IMR-90 (cell line): ENCODE results near the gene CNOT2.

Experiments
- BHLHE40 ChIP-seq: fragments of 150-350 bp; IDR thresholded peaks from 2 replicates; pipeline ENCODE4 v1.6.1; 2016; ENCODE audit warnings: mild to moderate bottlenecking, low read depth, low read length
- CEBPB ChIP-seq: IDR thresholded peaks from 2 replicates; pipeline ENCODE4 v1.6.1; 2012; ENCODE audit warnings: low read depth, low read length, improper control_type of control experiment
- MAZ ChIP-seq: IDR thresholded peaks from 2 replicates; pipeline ENCODE4 v1.6.1; 2012; ENCODE audit warnings: low read depth, mild to moderate bottlenecking, low read length, improper control_type of control experiment, moderate library complexity, borderline replicate concordance
- NFE2L2 ChIP-seq: fragments of 150-350 bp; IDR thresholded peaks from 2 replicates; pipeline ENCODE4 v1.6.1; 2016; ENCODE audit warnings: low read depth, mild to moderate bottlenecking, low read length
- POLR2A ChIP-seq: IDR thresholded peaks from 2 replicates; pipeline ENCODE4 v1.6.1; 2012; ENCODE audit warnings: mild to moderate bottlenecking, low read depth, low read length
- RAD21 ChIP-seq: IDR thresholded peaks from 2 replicates; pipeline ENCODE4 v1.6.1; 2012; ENCODE audit warnings: low read length, improper control_type of control experiment
- SMC3 ChIP-seq: fragments of 150-350 bp; IDR thresholded peaks from 2 replicates; pipeline ENCODE4 v1.6.1; 2016; ENCODE audit warnings: low read depth, mild to moderate bottlenecking, antibody characterized with exemption, low read length, moderate library complexity
- TF ChIP-seq, protein P1 (sequence below): conservative IDR thresholded peaks from 2 replicates; pipeline ENCODE4 v1.5.1; 2012; ENCODE audit warnings: mild to moderate bottlenecking, low read depth, low read length, improper control_type of control experiment
- TF ChIP-seq, protein P2 (sequence below): fragments of 150-350 bp; IDR thresholded peaks from 2 replicates; pipeline ENCODE4 v1.6.1; 2016; ENCODE audit warnings: low read depth, mild to moderate bottlenecking, low read length, moderate library complexity, borderline replicate concordance
- TF ChIP-seq, protein P3 (sequence below): fragments of 150-350 bp; IDR thresholded peaks from 2 replicates; pipeline ENCODE4 v1.6.1; 2017; ENCODE audit warnings: mild to moderate bottlenecking, antibody characterized with exemption, low read length, low read depth

DNA sequence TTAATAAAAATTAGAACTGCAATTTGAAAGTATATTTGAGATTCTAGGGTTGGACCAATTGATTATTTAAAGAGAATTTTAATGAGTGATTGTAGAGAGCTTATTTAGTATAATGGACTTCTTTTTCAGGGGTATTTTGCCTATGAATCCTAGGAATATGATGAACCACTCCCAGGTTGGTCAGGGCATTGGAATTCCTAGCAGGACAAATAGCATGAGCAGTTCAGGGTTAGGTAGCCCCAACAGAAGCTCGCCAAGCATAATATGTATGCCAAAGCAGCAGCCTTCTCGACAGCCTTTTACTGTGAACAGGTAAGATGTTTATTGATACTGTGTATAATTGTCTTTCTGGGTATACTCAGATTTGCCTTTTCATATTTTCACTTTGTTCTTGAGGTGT is 86.9 kb downstream of the CNOT2 start:
- no peak for TF ChIP-seq NFE2L2
- TF ChIP-seq, protein P1, sequence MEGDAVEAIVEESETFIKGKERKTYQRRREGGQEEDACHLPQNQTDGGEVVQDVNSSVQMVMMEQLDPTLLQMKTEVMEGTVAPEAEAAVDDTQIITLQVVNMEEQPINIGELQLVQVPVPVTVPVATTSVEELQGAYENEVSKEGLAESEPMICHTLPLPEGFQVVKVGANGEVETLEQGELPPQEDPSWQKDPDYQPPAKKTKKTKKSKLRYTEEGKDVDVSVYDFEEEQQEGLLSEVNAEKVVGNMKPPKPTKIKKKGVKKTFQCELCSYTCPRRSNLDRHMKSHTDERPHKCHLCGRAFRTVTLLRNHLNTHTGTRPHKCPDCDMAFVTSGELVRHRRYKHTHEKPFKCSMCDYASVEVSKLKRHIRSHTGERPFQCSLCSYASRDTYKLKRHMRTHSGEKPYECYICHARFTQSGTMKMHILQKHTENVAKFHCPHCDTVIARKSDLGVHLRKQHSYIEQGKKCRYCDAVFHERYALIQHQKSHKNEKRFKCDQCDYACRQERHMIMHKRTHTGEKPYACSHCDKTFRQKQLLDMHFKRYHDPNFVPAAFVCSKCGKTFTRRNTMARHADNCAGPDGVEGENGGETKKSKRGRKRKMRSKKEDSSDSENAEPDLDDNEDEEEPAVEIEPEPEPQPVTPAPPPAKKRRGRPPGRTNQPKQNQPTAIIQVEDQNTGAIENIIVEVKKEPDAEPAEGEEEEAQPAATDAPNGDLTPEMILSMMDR = no peak
- TF ChIP-seq, protein P2, sequence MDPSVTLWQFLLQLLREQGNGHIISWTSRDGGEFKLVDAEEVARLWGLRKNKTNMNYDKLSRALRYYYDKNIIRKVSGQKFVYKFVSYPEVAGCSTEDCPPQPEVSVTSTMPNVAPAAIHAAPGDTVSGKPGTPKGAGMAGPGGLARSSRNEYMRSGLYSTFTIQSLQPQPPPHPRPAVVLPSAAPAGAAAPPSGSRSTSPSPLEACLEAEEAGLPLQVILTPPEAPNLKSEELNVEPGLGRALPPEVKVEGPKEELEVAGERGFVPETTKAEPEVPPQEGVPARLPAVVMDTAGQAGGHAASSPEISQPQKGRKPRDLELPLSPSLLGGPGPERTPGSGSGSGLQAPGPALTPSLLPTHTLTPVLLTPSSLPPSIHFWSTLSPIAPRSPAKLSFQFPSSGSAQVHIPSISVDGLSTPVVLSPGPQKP = no peak
- no peak for TF ChIP-seq RAD21
- TF ChIP-seq CEBPB = no peak
- no peak for TF ChIP-seq POLR2A
- TF ChIP-seq, protein P3, sequence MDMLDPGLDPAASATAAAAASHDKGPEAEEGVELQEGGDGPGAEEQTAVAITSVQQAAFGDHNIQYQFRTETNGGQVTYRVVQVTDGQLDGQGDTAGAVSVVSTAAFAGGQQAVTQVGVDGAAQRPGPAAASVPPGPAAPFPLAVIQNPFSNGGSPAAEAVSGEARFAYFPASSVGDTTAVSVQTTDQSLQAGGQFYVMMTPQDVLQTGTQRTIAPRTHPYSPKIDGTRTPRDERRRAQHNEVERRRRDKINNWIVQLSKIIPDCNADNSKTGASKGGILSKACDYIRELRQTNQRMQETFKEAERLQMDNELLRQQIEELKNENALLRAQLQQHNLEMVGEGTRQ = no peak
- no peak for TF ChIP-seq BHLHE40
- TF ChIP-seq SMC3 = no peak
- TF ChIP-seq MAZ = no peak
